Activated naive CD8-positive, alpha-beta T cell treated with anti-CD3 and anti-CD28 coated beads, Interleukin-2, amount 10 ng/mL, durations not matched to agents 7 days and 5 days (primary cell): ENCODE measurements around the gene DOCK1. TPM values are rescaled to one million over a fixed set of nuclear protein-coding genes. Genes with fewer than 3 reads are reported as not detected.

Source experiments
- ATAC-seq: fragments of 150-1000 bp; cut with Tn5 transposase; one replicate; pipeline ENCODE4 v1.10.0; 2021; ENCODE audit warnings: low read depth, moderate library complexity
- POLR2A ChIA-PET: fragments of 350-600 bp; sonication (Branson Sonifier 250); formaldehyde crosslinking; loops from one replicate; lab custom pipeline; 2021; ENCODE audit warnings: antibody characterized with exemption; lab: Charles Lee
- DNase-seq: peaks from one replicate; pipeline ENCODE4 v3.0.0; 2021
- H3K27ac Mint-ChIP-seq: one replicate; pipeline ENCODE4 v1.8.0; 2022; ENCODE audit warnings: mild to moderate bottlenecking, mixed read lengths
- H3K27me3 Mint-ChIP-seq: one replicate; pipeline ENCODE4 v1.8.0; 2022; ENCODE audit warnings: mild to moderate bottlenecking, moderate library complexity, mixed read lengths
- H3K36me3 Mint-ChIP-seq: one replicate; pipeline ENCODE4 v1.8.0; 2021; ENCODE audit warnings: mild to moderate bottlenecking, mixed read lengths
- H3K4me1 Mint-ChIP-seq: one replicate; pipeline ENCODE4 v1.8.0; 2021; ENCODE audit warnings: mixed read lengths
- H3K4me3 Mint-ChIP-seq: one replicate; pipeline ENCODE4 v1.8.0; 2022; ENCODE audit warnings: mild to moderate bottlenecking, moderate library complexity, mixed read lengths
- H3K9me3 Mint-ChIP-seq: one replicate; pipeline ENCODE4 v1.8.0; 2021; ENCODE audit warnings: mixed read lengths
- total RNA-seq, 2 experiments: library from RNA; stranded (reverse); gene quantifications; one replicate each; pipeline ENCODE4 v1.2.3, GENCODE V29; 2021

Gene DOCK1
- total RNA-seq, 2 experiments from 2014 or later, result 0.06 to 0.14 TPM

DNA sequence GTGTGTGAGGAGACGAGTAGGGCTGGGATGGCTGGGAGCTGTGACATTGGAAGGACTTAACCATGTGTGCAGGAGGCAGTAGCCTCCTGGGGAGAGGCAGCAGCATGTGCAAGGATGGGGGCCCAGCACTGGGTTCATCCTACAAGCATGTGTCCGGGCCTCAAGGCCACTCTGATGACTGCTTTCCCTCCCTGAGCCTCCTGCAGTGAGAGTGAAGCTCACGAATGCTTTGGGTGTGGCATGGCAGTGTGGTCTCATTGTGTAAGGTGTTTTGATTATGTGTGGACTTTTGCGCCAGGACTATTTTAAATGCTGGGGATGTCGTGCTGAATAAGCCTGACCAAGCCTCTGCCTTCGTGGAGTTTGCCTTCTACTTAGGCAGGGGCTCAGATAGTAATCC is 413.2 kb downstream of the DOCK1 start:
- H3K4me3 Mint-ChIP-seq, result no peak overlapping the region
- H3K36me3 Mint-ChIP-seq, result no peaks in the 10 kb centered on the region
- POLR2A ChIA-PET, result no interaction called here
- H3K27me3 Mint-ChIP-seq, result peaks cover 9% of the 10 kb centered on the region
- no peak for ATAC-seq
- H3K27ac Mint-ChIP-seq, result no peak overlapping the region
- no peaks in the 10 kb centered on the region for H3K9me3 Mint-ChIP-seq
- no peak for DNase-seq
- H3K4me1 Mint-ChIP-seq, result no peaks in the 10 kb centered on the region

DNA sequence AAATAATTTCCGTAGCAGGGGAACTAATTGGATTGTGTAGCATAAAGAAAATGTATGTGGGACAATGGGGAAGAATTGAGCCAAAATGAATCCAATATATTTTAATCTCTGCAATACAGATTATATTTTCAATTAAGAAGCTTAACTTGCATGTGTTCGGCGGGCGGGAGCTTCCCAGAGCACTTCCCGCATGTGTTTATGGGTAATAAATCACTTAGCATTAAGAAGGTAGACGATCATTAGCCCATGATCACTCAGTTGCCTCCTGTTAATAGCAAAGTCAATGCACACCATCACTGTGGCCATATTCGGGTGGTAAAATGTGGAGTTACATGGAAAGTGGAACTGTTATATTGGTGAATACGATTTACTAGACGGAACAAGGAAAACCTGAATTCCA is 414.0 kb downstream of the DOCK1 start:
- Mint-ChIP-seq H3K4me1 (no peaks in the 10 kb centered on the region), H3K27ac (no peak overlapping the region), H3K27me3 (peaks cover 7% of the 10 kb centered on the region), H3K36me3 (no peaks in the 10 kb centered on the region), H3K9me3 (no peaks in the 10 kb centered on the region), H3K4me3 (no peak overlapping the region)
- no peak for ATAC-seq
- no peak for DNase-seq
- POLR2A ChIA-PET, result no interaction called here

DNA sequence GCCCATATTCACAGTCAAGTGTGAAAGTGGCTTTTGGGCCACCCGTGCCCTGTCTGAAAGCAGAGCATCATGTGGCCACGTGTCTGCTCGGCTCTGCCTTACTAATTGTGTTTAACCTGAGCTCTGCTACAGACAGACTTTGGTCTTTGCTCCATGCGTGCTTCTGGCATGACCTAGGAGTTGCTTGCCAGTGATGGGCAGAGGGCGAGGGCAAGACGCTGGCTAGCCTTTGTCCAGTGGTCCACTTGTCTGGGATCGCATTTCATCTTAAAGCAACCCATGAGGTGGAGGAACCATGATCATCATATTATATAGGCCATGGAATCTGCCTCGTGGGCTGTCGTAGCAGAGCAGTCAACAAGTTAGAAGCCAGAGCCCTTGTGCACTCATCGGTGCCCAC is 414.5 kb downstream of the DOCK1 start:
- POLR2A ChIA-PET, result no interaction called here

DNA sequence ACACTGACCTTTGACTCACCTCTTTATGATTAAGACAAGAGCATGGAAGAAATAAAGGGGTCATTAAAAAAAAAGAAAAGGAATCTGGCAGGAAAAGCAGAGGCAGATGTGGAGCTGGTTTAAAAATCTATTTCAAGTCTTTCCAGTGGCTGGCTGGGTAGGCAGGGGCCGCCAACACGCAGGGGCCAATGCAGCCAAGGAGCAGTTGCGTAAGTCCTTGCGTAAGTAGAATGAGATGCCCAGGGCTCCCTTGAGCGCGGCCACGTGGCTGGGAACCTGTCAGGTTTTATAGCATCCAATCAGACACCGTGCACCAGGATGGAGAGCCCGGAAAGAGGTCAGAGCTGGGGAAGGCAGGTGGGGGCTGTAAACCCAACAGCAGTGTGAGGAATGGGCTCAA is 414.9 kb downstream of the DOCK1 start:
- H3K4me1 Mint-ChIP-seq, result no peaks in the 10 kb centered on the region
- no peaks in the 10 kb centered on the region for H3K36me3 Mint-ChIP-seq
- no peak overlapping the region for H3K4me3 Mint-ChIP-seq
- DNase-seq, result no peak
- POLR2A ChIA-PET, result no interaction called here
- no peak for ATAC-seq
- H3K27me3 Mint-ChIP-seq, result peaks cover 7% of the 10 kb centered on the region
- H3K27ac Mint-ChIP-seq, result no peak overlapping the region
- no peaks in the 10 kb centered on the region for H3K9me3 Mint-ChIP-seq

More for the DNA sequence above, 414.5 kb downstream of the DOCK1 start:
- H3K27ac Mint-ChIP-seq, result no peak overlapping the region
- H3K4me3 Mint-ChIP-seq, result no peak overlapping the region
- H3K9me3 Mint-ChIP-seq, result no peaks in the 10 kb centered on the region
- no peaks in the 10 kb centered on the region for H3K36me3 Mint-ChIP-seq
- H3K27me3 Mint-ChIP-seq, result peaks cover 7% of the 10 kb centered on the region
- H3K4me1 Mint-ChIP-seq, result no peaks in the 10 kb centered on the region
- DNase-seq, result no peak
- ATAC-seq, result no peak

DNA sequence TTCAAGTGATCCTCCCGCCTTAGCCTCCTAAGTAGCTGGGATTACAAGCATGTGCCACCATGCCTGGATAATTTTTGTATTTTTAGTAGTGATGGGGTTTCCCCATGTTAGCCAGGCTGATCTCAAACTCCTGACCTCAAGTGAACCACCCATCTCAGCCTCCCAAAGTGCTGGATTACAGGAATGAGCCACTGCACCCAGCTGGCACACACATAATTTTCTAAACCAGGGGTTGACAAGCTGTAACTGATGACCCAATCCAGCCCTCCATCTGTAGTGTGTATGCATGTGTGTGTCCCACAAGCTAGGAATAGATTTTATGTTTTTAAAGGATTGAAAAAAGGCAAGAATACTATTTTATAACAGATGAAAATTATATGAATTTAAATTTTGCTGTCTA is 417.1 kb downstream of the DOCK1 start:
- H3K27ac Mint-ChIP-seq, result no peak overlapping the region
- POLR2A ChIA-PET, result no interaction called here
- no peaks in the 10 kb centered on the region for H3K36me3 Mint-ChIP-seq
- DNase-seq (no peak), ATAC-seq (no peak)
- no peaks in the 10 kb centered on the region for H3K9me3 Mint-ChIP-seq
- no peak overlapping the region for H3K4me3 Mint-ChIP-seq
- no peaks in the 10 kb centered on the region for H3K4me1 Mint-ChIP-seq
- H3K27me3 Mint-ChIP-seq, result peaks cover 6% of the 10 kb centered on the region

DNA sequence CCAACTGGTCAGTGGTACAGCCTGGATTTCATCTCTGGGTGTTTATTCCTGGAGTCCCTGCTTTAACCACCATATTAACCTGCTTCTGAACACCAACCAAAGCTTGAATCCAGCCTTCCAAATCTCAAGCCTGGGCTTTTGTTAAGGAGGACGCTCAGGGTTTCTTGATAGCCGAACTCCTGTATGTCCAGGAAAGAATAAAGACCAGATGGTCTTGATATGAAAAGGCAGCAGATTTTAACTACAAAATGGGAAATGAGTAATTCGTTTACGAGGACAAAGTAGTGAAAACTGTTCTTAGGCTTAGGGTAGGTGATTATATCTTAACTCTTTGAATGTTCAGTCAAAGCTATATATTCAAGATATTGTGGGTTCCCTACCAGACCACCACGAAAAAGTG is 420.3 kb downstream of the DOCK1 start:
- POLR2A ChIA-PET, result no interaction called here

DNA sequence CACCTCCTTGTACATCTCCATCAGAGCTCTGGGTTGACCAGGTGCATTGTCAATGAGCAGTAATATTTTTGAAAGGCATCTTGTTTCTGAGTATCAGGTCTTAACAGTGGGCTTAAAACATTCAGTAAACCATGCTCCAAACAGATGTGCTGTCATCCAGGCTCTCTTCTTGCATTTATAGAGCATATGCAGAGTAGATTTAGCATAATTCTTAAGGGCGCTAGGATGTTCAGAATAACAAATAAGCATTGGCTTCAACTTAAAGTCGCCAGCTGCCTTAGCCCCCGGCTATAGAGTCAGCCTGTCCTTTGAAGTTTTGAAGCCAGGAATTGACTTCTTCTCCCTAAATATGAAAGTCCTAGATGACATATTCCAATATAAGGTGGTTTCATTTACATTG is 421.7 kb downstream of the DOCK1 start:
- no peak overlapping the region for H3K27ac Mint-ChIP-seq
- no peak for ATAC-seq
- POLR2A ChIA-PET, result no interaction called here

More for the DNA sequence above, 420.3 kb downstream of the DOCK1 start:
- Mint-ChIP-seq H3K36me3 (no peaks in the 10 kb centered on the region), H3K9me3 (no peaks in the 10 kb centered on the region), H3K27ac (no peak overlapping the region), H3K4me3 (no peak overlapping the region), H3K4me1 (no peaks in the 10 kb centered on the region), H3K27me3 (peaks cover 5% of the 10 kb centered on the region)
- ATAC-seq, result no peak
- DNase-seq, result no peak

DNA sequence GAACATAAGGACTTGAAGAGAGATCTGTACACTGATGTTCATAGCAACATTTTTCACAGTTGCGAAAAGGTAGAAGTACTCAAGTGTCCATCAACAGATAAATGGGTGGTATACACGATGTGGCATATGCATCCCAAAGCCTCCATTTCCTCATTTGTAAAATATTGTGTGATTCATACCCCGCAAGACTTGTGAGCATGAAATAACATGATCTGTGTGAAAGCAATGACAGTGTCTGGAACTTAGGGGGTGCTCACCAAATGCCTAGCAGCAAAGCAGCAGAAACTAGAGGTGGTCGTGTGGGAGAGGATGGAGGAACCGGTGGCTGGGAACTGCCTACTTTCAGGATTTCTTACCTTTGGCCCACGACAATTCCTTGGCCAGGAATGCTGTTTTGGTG is 426.5 kb downstream of the DOCK1 start:
- H3K36me3 Mint-ChIP-seq, result no peaks in the 10 kb centered on the region
- no peak for ATAC-seq
- POLR2A ChIA-PET, result no interaction called here
- no peaks in the 10 kb centered on the region for H3K4me1 Mint-ChIP-seq
- DNase-seq, result no peak
- peaks cover 10% of the 10 kb centered on the region for H3K27me3 Mint-ChIP-seq
- no peaks in the 10 kb centered on the region for H3K9me3 Mint-ChIP-seq
- no peak overlapping the region for H3K4me3 Mint-ChIP-seq
- H3K27ac Mint-ChIP-seq, result no peak overlapping the region

More for the DNA sequence above, 421.7 kb downstream of the DOCK1 start:
- Mint-ChIP-seq H3K27me3 (peaks cover 1% of the 10 kb centered on the region), H3K4me1 (no peaks in the 10 kb centered on the region), H3K36me3 (no peaks in the 10 kb centered on the region), H3K4me3 (no peak overlapping the region), H3K9me3 (no peaks in the 10 kb centered on the region)
- DNase-seq, result no peak

DNA sequence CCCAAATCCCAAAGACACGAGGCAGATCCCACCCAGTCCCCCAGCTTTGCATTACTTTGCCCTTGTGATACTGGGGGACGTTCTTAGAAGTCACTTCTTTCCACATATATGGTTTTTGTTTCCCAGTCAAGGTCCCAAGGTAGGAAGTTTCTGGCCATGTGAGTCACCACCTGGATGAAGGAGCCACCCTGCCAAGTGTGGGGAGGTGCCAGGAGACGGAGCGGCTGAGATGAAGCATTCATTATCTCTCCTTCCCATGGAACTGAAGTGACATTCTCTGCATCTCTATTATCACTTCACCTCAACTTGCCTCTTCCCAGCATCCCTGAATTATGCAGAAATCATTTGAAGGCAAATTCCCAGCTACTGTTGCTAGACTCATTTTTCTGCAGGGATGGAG is 427.4 kb downstream of the DOCK1 start:
- Mint-ChIP-seq H3K27me3 (peaks cover 9% of the 10 kb centered on the region), H3K9me3 (no peaks in the 10 kb centered on the region), H3K4me3 (no peak overlapping the region), H3K4me1 (no peaks in the 10 kb centered on the region), H3K27ac (no peak overlapping the region), H3K36me3 (no peaks in the 10 kb centered on the region)
- DNase-seq (no peak), ATAC-seq (no peak)
- POLR2A ChIA-PET, result no interaction called here

DNA sequence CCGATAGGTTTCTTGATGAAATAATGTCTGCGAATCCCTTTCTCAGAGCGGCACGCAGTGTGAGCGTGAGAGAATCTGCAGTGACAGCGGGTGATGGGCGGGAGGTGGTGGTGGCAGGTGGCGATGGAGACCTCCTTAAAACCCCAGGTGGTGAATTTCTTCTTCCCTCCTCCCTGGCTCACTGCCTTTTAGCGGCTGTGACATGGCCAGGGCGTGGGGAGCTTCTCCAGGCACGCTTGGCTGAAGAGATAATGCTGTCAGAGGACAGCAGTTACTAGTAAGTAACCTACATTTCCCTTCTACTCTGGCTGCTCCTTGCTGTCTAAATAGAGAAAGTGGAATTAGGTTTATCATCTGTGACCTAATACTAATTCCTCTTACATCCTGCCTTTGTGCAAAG is 432.6 kb downstream of the DOCK1 start:
- DNase-seq (no peak), ATAC-seq (no peak)
- no peaks in the 10 kb centered on the region for H3K36me3 Mint-ChIP-seq
- POLR2A ChIA-PET, result no interaction called here
- no peak overlapping the region for H3K27ac Mint-ChIP-seq
- no peaks in the 10 kb centered on the region for H3K9me3 Mint-ChIP-seq
- H3K4me1 Mint-ChIP-seq, result no peaks in the 10 kb centered on the region
- H3K27me3 Mint-ChIP-seq, result peaks cover 6% of the 10 kb centered on the region
- H3K4me3 Mint-ChIP-seq, result no peak overlapping the region

DNA sequence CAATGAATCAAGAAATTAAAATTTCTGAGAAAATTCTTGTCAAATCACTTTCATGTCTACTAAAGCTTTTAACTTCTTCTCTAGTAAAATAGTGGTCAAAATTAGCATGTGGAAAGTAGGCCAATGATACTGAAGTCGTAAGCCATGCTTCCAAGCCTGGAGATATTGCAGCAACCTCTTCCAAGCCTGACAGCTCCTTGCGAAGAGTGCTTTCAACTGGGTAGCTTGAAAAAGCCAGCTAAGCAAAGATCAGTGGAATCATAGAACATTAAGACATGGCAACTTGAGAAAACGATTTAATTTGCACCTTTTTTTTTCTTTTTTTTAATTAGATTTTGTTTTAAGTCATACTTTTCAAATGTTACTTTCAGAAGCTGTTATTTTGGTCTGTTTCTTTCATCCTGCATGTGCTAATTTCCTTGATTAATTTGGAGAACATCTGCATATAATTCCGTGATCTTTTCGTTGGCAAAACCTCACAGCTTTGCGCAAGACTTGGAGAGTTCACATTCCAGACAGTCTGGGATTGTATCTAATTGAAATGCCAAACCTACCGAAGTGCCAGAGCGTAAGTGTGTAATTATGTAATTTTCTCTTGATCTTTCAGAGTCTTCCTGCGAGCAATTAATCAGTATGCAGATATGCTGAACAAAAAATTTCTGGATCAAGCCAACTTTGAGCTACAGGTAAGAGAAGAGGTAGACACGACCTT is 433.3 kb downstream of the DOCK1 start:
- H3K36me3 Mint-ChIP-seq, result no peaks in the 10 kb centered on the region

DNA sequence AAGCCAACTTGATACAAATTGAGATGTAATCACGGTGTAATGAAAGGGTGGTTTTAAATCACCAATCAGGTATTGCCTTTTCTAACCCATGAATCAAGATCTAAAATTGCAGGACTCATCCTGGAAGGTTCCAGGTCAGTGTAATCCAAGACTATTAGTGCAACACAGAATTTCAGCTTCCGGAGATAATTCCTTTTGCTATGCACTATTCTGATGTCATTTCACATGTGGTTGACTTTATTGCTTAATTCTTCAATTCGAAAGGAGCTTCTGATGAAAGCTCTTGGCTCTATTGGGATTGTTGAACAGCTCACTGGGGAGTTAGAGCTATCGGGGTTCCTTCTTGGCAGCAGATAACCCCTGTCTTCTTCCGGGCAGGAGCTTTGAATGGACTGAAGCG is 438.6 kb downstream of the DOCK1 start:
- ATAC-seq, result no peak
- H3K27me3 Mint-ChIP-seq, result peaks cover 2% of the 10 kb centered on the region
- no peak overlapping the region for H3K27ac Mint-ChIP-seq
- no peaks in the 10 kb centered on the region for H3K36me3 Mint-ChIP-seq
- H3K9me3 Mint-ChIP-seq, result no peaks in the 10 kb centered on the region
- H3K4me3 Mint-ChIP-seq, result no peak overlapping the region
- no peaks in the 10 kb centered on the region for H3K4me1 Mint-ChIP-seq
- no peak for DNase-seq
- POLR2A ChIA-PET, result no interaction called here

More for the DNA sequence above, 433.3 kb downstream of the DOCK1 start:
- Mint-ChIP-seq H3K4me3 (no peak overlapping the region), H3K27me3 (peaks cover 4% of the 10 kb centered on the region), H3K27ac (no peak overlapping the region), H3K9me3 (no peaks in the 10 kb centered on the region), H3K4me1 (no peaks in the 10 kb centered on the region)
- ATAC-seq (no peak), DNase-seq (no peak)
- POLR2A ChIA-PET, result no interaction called here

DNA sequence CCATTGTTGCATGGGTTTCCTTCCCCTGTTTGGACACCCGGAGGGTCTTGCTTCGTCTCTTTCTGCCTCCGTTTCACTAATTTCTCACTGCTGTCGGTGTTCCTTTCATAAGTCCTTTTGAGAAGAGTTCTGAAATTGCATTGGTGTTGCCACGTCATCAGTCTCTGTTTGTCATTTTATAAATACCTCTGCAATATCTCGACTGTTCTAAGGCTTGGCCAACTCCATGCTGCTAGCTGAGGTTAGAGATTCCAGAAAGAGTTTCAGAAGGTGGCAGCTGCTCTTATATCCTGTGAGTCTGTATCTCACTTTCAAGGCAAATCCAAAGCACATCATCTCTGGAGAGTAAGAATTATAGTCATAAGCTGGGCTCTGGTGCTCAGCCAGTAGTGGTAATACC is 439.1 kb downstream of the DOCK1 start:
- H3K4me3 Mint-ChIP-seq, result no peak overlapping the region
- no peaks in the 10 kb centered on the region for H3K36me3 Mint-ChIP-seq
- ATAC-seq (no peak), DNase-seq (no peak)
- H3K9me3 Mint-ChIP-seq, result no peaks in the 10 kb centered on the region
- H3K27ac Mint-ChIP-seq, result no peak overlapping the region
- POLR2A ChIA-PET, result no interaction called here
- H3K4me1 Mint-ChIP-seq, result no peaks in the 10 kb centered on the region
- peaks cover 2% of the 10 kb centered on the region for H3K27me3 Mint-ChIP-seq

DNA sequence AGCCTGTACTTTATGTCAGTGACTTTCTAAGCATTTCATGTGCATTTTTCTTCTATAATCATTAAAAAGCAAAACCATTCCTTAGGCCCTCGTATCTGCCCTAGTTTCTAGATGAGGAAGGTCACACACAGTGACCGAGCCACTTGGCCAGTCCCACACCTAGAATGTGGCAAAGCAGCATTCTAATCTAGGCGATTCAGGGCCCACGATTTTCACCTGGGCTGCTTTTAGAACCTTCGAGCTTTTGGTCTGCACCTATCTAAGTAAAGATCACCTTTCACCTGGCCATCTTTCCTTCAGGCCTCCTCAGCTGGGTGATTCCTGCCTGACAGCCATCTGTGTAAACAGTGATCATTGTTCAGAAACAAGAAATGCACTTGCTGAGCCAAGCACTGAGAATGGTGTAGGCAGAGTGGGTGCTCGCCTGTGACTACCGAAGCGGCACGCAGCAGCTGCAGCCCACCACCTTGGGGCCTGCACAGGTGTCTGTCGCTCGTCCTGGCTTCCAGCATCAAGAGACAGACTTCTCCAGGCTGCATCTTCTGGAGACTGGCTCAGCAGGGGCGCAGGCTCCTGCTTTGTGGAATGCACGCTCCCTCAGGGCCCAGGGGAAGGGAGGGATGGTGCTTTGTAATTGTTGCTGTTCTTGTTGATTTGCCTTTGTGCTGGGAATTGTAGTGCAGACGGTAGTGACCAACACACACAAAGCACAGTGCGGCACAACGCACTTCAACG is 440.2 kb downstream of the DOCK1 start:
- no peaks in the 10 kb centered on the region for H3K9me3 Mint-ChIP-seq
- H3K27me3 Mint-ChIP-seq, result peaks cover 2% of the 10 kb centered on the region

More for the DNA sequence above, 440.2 kb downstream of the DOCK1 start:
- DNase-seq (no peak), ATAC-seq (no peak)
- no peaks in the 10 kb centered on the region for H3K36me3 Mint-ChIP-seq
- POLR2A ChIA-PET, result no interaction called here
- H3K4me1 Mint-ChIP-seq, result no peaks in the 10 kb centered on the region
- H3K27ac Mint-ChIP-seq, result no peak overlapping the region
- no peak overlapping the region for H3K4me3 Mint-ChIP-seq
